DMS 273 (cell line): ENCODE measurements around the gene ZEB2.
A peak's percentile ranks its signal among the peaks of the same experiment; 100 is the strongest.

ENCODE experiments used
- DNase-seq: peaks from one replicate; lab custom pipeline; 2025; ENCODE audit not compliant: unreplicated experiment; lab: John Stamatoyannopoulos, UW

Gene ZEB2

GRCh38 chr2:144496092-144496976 is 23.6 kb downstream of the ZEB2 start:
- no peak for DNase-seq

- DNase-seq = no peak
Measured at GRCh38 chr2:144495227-144496091, 24.5 kb downstream of the ZEB2 start.

GRCh38 chr2:144493027-144493809 is 26.7 kb downstream of the ZEB2 start:
- DNase-seq = no peak

- DNase-seq = no peak
Measured at GRCh38 chr2:144490857-144491256, 29.1 kb downstream of the ZEB2 start.

GRCh38 chr2:144490017-144490416 is 29.9 kb downstream of the ZEB2 start:
- no peak for DNase-seq

GRCh38 chr2:144489315-144489916 is 30.5 kb downstream of the ZEB2 start:
- peak; percentile 20 for DNase-seq

- no peak for DNase-seq
Measured at GRCh38 chr2:144484201-144484948, 35.5 kb downstream of the ZEB2 start.

- no peak for DNase-seq
Measured at GRCh38 chr2:144481666-144482065, 38.3 kb downstream of the ZEB2 start.

GRCh38 chr2:144481109-144481508 is 38.8 kb downstream of the ZEB2 start:
- no peak for DNase-seq

GRCh38 chr2:144480285-144480684 is 39.6 kb downstream of the ZEB2 start:
- DNase-seq = peak; percentile 25

GRCh38 chr2:144479659-144480058 is 40.3 kb downstream of the ZEB2 start:
- DNase-seq = no peak

- DNase-seq = no peak
Measured at GRCh38 chr2:144479138-144479537, 40.8 kb downstream of the ZEB2 start.

GRCh38 chr2:144477957-144478311 is 42.0 kb downstream of the ZEB2 start:
- DNase-seq = peak; percentile 90

GRCh38 chr2:144477281-144477956 is 42.5 kb downstream of the ZEB2 start:
- peak; percentile 91 for DNase-seq

- no peak for DNase-seq
Measured at GRCh38 chr2:144476682-144477081, 43.2 kb downstream of the ZEB2 start.

- DNase-seq = no peak
Measured at GRCh38 chr2:144475569-144476275, 44.2 kb downstream of the ZEB2 start.

GRCh38 chr2:144475044-144475443 is 44.9 kb downstream of the ZEB2 start:
- DNase-seq = peak; percentile 16

- DNase-seq = no peak
Measured at GRCh38 chr2:144474017-144474416, 45.9 kb downstream of the ZEB2 start.

GRCh38 chr2:144472911-144473310 is 47.0 kb downstream of the ZEB2 start:
- no peak for DNase-seq
